Mucosa of stomach (tissue), 1 donor: ENCODE data around the gene AATK.

Experiments used
- H3K27me3 ChIP-seq: one replicate; pipeline ENCODE4 v1.7.0; 2013; ENCODE audit warnings: mild to moderate bottlenecking, low read length; ENCODE audit not compliant: control insufficient read depth, insufficient read depth
- H3K36me3 ChIP-seq: one replicate; pipeline ENCODE4 v1.7.0; 2013; ENCODE audit warnings: low read length; ENCODE audit not compliant: control insufficient read depth, insufficient read depth
- H3K4me1 ChIP-seq: one replicate; pipeline ENCODE4 v1.7.0; 2013; ENCODE audit warnings: mild to moderate bottlenecking, low read length; ENCODE audit not compliant: control insufficient read depth, insufficient read depth
- H3K4me3 ChIP-seq: one replicate; pipeline ENCODE4 v1.7.0; 2013; ENCODE audit warnings: low read length
- H3K9ac ChIP-seq: one replicate; pipeline ENCODE4 v1.7.0; 2013; ENCODE audit warnings: mild to moderate bottlenecking, low read length, moderate library complexity
- H3K9me3 ChIP-seq: one replicate; pipeline ENCODE4 v1.7.0; 2013; ENCODE audit warnings: mild to moderate bottlenecking, low read length, moderate library complexity; ENCODE audit not compliant: control insufficient read depth
- donor health status: Pancreatic carcinoma.

AATK gene

GRCh38 chr17:81173762-81174155, 7.7 kb upstream of the AATK start:
- H3K4me3 ChIP-seq: no peak overlapping the region
- H3K36me3 ChIP-seq: no peaks in the 10 kb centered on the region
- no peak overlapping the region for H3K9ac ChIP-seq
- H3K9me3 ChIP-seq: no peaks in the 10 kb centered on the region
- peaks cover 5% of the 10 kb centered on the region for H3K4me1 ChIP-seq
- H3K27me3 ChIP-seq: no peaks in the 10 kb centered on the region

- Histone ChIP-seq H3K36me3 (no peaks in the 10 kb centered on the region), H3K4me1 (peaks cover 5% of the 10 kb centered on the region), H3K4me3 (no peak overlapping the region), H3K9me3 (no peaks in the 10 kb centered on the region), H3K27me3 (no peaks in the 10 kb centered on the region), H3K9ac (no peak overlapping the region)
Measured at GRCh38 chr17:81173052-81173761, 7.2 kb upstream of the AATK start.

DNA sequence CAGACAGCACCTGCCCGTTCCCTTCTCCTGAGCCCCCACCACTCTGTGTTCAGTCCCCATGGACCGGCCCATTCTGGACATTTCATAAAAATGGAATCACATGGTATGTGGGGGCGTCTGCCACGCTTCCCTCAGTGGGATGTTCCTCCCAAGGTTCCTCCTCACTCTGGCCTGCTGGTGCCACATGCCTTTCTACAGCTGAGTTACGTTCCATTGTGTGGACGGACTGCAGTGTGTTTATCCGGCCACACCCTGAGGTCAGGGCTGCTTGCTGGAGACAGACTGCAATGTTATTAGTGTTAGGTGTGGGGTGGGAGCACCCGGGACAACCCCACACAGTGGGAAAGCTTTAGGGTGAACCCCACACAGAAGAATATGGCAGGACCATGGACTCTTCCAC, 5.9 kb upstream of the AATK start:
- peaks cover 5% of the 10 kb centered on the region for H3K4me1 ChIP-seq
- no peaks in the 10 kb centered on the region for H3K9me3 ChIP-seq
- no peak overlapping the region for H3K4me3 ChIP-seq
- H3K27me3 ChIP-seq: peaks cover 4% of the 10 kb centered on the region
- H3K36me3 ChIP-seq: no peaks in the 10 kb centered on the region
- H3K9ac ChIP-seq: no peak overlapping the region

- Histone ChIP-seq H3K4me3 (no peak overlapping the region), H3K4me1 (peaks cover 5% of the 10 kb centered on the region), H3K36me3 (no peaks in the 10 kb centered on the region), H3K9ac (no peak overlapping the region), H3K27me3 (peaks cover 10% of the 10 kb centered on the region), H3K9me3 (no peaks in the 10 kb centered on the region)
Measured at GRCh38 chr17:81170727-81171494, 4.9 kb upstream of the AATK start.

DNA sequence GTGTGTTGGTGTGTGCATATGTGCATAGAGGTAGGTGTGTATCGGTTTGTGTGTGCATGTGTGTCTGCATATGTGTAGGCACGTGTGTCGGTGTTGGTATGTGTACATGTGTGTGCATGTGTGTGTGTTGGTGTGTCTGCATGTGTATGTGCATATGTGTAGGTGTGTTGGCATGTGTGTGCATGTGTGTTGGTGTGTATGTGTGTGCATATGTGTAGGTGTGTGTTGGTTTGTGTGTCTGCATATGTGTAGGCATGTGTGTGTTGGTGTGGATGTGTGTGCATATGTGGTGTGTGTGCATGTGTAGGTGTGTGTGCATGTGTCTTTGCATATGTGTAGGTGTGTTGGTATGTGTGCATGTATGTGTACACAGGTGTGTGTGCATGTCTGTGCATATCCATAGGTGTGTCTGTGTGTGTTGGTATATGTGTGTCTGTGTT, 3.9 kb upstream of the AATK start:
- peaks cover 10% of the 10 kb centered on the region for H3K4me1 ChIP-seq

GRCh38 chr17:81167638-81168037, 1.6 kb upstream of the AATK start:
- Histone ChIP-seq H3K36me3 (no peaks in the 10 kb centered on the region), H3K4me1 (peaks cover 10% of the 10 kb centered on the region), H3K9me3 (no peaks in the 10 kb centered on the region), H3K4me3 (no peak overlapping the region), H3K27me3 (peaks cover 30% of the 10 kb centered on the region), H3K9ac (no peak overlapping the region)

More for the DNA sequence above, 3.9 kb upstream of the AATK start:
- Histone ChIP-seq H3K4me3 (no peak overlapping the region), H3K27me3 (peaks cover 19% of the 10 kb centered on the region), H3K36me3 (no peaks in the 10 kb centered on the region), H3K9ac (no peak overlapping the region), H3K9me3 (no peaks in the 10 kb centered on the region)

DNA sequence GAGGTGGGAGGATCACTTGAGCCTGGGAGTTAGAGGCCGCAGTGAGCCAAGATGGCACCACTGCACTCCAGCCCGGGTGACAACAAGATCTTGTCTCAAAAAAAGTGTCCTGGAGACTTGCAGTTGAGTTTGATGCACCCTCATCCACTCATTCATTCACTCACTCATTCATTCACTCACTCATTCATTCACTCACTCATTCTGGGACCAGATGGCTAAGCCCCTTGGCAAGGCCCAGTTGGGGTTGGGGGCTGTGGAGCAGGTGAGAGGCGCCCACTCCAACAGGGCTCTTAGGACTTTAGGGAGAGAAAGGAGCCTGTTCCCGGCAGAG, 1.1 kb upstream of the AATK start:
- H3K36me3 ChIP-seq: no peaks in the 10 kb centered on the region
- H3K4me3 ChIP-seq: no peak overlapping the region
- H3K27me3 ChIP-seq: peaks cover 30% of the 10 kb centered on the region
- H3K9me3 ChIP-seq: no peaks in the 10 kb centered on the region
- no peak overlapping the region for H3K9ac ChIP-seq
- H3K4me1 ChIP-seq: peaks cover 10% of the 10 kb centered on the region

GRCh38 chr17:81165246-81166032, 582 bp downstream of the AATK start, which contains the start of gene PVALEF:
Gene PVALEF, plus strand, starts transcription at chr17:81165507. Its CDS starts 15,720 bp downstream, at chr17:81181227.
- H3K4me3 ChIP-seq: no peak within 1 kb of the TSS
- H3K9me3 ChIP-seq: no peaks in the 10 kb centered on the region
- peaks cover 5% of the 10 kb centered on the region for H3K4me1 ChIP-seq
- H3K27me3 ChIP-seq: peaks cover 30% of the 10 kb centered on the region
- no peaks in the 10 kb centered on the region for H3K36me3 ChIP-seq
- H3K9ac ChIP-seq: no peak within 1 kb of the TSS

GRCh38 chr17:81164371-81165245, 1.4 kb downstream of the AATK start:
- no peak overlapping the region for H3K9ac ChIP-seq
- no peaks in the 10 kb centered on the region for H3K9me3 ChIP-seq
- peaks cover 30% of the 10 kb centered on the region for H3K27me3 ChIP-seq
- H3K4me1 ChIP-seq: peaks cover 5% of the 10 kb centered on the region
- H3K4me3 ChIP-seq: no peak overlapping the region
- H3K36me3 ChIP-seq: no peaks in the 10 kb centered on the region

GRCh38 chr17:81163703-81164370, 2.2 kb downstream of the AATK start:
- peaks cover 30% of the 10 kb centered on the region for H3K27me3 ChIP-seq
- H3K9me3 ChIP-seq: no peaks in the 10 kb centered on the region
- no peak overlapping the region for H3K4me3 ChIP-seq
- no peak overlapping the region for H3K9ac ChIP-seq
- no peaks in the 10 kb centered on the region for H3K36me3 ChIP-seq
- H3K4me1 ChIP-seq: peaks cover 5% of the 10 kb centered on the region
